ENCODE measurements around the gene ID2.

Gene ID2, protein sequence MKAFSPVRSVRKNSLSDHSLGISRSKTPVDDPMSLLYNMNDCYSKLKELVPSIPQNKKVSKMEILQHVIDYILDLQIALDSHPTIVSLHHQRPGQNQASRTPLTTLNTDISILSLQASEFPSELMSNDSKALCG

DNA sequence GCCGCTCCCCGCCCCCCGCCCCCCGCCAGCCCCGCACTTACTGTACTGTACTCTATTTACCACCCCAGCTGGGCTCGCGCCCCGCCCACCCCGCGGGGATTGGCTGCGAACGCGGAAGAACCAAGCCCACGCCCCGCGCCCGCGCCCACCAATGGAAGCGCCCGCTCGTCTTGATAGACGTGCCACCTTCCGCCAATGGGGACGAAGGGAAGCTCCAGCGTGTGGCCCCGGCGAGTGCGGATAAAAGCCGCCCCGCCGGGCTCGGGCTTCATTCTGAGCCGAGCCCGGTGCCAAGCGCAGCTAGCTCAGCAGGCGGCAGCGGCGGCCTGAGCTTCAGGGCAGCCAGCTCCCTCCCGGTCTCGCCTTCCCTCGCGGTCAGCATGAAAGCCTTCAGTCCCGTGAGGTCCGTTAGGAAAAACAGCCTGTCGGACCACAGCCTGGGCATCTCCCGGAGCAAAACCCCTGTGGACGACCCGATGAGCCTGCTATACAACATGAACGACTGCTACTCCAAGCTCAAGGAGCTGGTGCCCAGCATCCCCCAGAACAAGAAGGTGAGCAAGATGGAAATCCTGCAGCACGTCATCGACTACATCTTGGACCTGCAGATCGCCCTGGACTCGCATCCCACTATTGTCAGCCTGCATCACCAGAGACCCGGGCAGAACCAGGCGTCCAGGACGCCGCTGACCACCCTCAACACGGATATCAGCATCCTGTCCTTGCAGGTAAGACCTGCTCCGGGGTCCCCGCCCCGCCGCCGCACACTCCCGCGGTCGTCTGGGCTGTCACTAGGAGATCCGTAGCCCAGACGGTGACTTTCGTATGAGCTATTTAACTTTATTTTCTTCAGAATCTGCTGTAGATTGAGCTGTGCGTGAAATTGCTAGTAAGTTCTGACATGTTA lies at the start of gene ID2:
Gene ID2, plus strand, starts transcription at position 271 of the 907 bp plus-strand sequence. Its CDS starts 110 bp downstream, at position 381.
- DNase-seq (ENCODE audit: extremely low read depth in 1 of 2, low read depth in 1 of 2), result peak; percentile 97 to 98

DNA sequence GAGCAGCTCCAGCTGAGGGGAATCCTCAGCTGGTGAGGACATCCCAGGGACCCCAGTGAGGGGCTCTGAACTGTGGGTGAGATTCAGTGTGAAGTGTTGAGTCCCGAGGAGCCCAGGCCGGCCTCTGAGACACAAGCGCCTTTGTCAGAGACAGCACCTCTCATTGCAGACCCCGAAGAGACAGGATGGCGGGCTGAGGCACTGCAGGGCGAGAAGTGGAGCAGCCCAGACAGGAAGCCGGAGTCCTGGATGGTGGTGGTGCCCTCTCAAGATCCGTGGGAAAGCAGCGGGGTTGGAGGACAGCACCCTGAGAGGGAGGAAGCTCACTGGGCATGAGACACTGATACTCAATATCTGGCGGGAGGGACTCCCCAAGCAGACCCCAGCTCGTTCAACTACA lies 49.1 kb upstream of the ID2 start:
- DNase-seq (ENCODE audit: extremely low read depth in 1 of 2, low read depth in 1 of 2), result no peak

DNA sequence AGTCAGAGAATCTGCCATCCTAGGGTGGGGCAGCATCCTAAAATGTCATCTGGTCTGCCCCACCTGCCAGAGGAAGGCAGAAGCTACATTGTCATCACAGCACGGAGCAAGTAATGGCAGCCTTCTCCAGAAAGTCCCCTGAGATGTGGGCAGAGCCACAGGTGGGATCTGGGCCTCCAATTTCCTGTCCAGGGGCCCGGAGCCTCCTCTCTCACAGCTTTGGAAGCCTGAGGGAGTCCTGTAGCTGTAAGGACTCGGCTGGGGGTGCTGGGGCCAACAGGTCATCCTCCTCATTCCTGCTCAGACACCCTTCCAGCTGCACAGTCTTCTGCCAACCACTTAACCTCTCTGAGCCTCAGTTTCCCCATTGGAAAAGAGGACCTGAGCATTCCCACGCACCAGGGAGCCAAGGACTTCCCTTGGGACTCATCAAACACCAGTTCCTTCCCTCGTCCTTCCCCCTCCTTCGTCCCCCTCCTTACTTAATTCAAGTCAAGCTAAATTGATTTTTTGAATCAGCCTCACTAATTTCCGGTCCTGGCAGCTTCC lies 48.6 kb upstream of the ID2 start:
- DNase-seq (ENCODE audit: extremely low read depth in 1 of 2, low read depth in 1 of 2), result no peak

DNA sequence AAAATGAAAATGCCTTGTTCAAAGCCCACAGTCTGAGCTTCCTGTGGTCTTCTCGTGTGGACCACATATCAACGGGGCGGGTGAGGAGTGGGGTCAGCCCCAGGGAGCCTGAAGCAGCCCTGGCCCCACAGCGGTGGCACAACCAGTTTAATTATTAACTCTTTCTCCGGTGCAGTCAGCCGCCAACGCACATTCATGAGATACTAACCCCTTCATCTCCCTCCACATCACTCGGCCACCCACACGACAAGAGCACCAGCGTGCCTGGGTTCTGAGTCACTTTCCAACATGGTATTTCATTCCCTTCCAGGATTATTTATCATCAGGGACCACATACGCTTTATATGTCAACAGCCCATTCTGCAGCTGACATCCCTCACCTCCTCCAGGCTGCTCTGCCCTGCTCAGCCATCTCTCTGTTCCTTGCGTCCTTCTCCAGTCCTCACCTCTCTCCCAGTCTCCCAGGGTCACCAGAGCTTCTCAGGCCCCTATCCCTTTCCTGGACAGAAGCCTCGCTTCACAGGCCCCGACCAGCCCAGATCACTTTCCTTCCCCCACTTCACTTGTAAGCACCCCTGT lies 48.0 kb upstream of the ID2 start:
- no peak for DNase-seq (ENCODE audit: extremely low read depth in 1 of 2, low read depth in 1 of 2)

DNA sequence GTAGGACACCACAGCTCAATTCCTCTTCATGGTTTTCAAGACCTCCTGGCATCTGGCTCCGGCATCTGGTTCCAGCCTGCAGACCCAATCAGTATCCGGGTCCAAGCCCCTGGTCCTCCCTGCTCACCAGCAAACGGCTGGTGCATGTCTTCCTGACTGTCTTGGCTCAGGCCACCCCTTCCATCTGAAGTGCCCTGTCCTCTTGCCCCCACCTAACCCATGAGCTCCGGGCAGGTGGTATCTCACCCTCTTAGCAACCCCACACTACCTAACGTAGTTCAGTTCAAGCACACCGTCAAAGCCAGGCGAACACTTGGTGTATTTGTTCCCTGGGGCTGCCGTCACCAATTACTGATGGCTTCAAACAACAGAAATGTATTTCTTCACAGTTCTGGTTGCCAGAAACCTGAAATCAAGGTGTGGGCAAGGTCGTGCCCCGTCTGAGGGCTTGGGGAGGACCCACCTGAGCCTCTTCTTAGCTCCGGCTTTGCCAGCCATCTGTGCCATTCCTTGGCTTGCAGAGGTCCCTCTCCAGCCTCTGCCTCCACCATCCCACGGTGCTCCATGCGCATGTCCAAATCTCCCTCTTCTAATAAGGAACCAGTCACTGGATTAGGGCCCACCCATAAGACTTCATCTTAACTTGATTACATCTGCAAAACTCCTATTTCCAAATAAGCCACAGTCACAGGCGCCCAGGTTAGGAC lies 47.2 kb upstream of the ID2 start:
- DNase-seq (ENCODE audit: extremely low read depth in 1 of 2, low read depth in 1 of 2), result no peak

DNA sequence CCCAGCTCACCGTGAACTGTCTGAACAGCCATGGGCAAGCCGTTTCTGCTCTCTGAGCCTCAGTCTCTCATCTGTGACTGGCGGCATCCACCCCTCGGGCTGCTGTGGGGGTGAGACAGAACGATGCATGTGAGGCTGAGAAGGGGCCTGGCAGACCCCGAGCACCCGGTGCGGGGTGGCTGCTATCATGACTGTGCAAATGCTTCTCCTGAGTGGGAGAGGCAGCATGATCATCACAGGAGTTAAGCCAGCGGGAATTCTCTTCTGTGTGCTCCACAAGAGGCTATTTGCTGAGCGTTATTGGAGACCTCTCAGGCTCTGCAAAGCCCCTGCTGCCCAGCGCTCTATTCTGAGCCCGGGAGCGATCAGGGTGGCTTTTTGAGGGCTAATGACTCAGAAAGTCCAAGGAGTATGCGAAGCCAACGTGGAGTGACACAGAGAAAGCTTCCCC lies 45.8 kb upstream of the ID2 start:
- no peak for DNase-seq (ENCODE audit: extremely low read depth in 1 of 2, low read depth in 1 of 2)

DNA sequence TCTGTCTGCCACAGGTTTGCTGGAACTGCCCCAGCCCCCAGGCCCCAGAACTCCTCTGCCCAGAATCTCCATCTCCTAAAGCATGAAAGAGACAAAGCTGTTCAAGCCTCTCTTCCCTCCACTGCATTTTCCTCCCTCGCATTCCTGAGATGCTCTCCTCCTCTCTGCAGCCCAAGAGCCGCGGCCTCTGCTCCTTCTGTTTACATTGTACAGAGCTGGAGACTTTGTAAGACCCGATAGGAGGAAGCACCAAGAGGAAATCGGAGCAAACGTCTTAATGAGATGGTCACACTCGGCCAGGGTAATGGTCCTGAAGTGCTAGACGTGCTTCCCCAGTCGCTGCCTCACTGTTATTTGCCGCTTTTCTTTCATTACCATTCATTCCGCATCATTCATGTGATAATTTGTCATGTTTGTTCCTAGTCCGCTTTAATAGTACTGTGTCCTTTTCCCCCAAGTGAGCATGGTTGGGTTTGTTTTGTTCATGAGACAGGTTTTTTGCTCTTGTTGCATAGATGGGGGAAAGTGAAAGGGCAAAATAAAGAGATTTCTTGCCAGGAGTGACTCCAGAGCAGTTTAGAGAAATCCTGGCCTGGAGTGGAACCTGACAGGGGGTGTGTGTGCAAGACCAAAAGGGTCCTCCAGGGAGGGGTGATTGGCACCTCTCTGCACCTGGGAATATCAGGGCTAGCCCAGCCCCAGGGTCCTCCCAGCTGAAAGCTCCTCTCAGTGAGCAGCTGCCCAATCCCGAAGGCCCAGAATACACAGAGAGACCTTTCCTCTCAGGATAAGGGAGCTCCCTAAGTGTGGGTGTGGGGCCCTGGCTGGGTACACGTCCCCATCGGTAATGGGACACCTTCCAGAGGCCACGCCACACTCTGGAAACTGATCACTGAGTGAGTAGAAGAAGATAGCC lies 44.9 kb upstream of the ID2 start:
- no peak for DNase-seq (ENCODE audit: extremely low read depth in 1 of 2, low read depth in 1 of 2)

DNA sequence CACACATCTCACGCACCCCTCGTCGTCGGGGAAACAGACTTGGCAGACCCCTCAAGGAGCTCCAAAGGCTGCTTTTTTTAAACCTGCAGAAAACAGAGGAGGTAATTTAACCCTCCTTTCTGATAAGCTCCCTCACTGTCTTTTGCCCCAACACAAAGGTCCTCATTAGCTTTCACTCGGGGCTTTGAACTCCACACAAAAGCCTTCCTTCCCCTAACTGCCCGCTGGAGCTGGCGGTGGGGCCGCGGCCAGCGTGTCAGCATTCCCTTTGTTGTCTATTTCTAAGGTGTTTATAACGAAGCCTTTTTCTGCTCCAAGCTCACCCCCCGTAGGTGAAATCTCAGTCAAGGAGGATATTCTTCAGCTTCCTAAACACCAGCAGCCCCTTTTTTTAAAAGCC lies 43.5 kb upstream of the ID2 start:
- DNase-seq (ENCODE audit: extremely low read depth in 1 of 2, low read depth in 1 of 2), result no peak

DNA sequence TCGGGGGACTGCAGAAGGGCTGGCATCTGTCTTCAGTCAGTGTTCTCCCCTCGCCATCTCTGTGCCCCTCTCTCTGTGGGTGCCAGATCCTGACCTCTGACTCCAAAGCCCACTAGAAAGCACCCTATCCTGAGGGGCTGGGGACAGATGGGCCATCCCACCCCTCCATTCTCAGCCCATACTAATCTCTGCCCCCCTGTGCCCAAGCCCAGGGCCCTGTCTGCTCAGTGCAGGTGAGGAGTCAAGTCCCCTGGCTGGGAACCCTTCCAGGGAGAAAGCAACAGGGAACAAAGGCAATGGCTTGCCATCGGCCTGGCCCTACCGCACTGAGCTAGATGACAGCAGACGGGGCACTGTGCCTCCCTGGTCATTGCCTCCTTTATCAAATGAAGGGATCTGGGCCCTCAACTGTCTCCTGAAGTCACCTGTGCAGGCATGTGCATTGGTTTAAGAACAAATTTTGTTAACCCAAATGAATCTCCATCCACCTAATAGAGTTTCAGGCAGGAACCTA lies 42.7 kb upstream of the ID2 start:
- DNase-seq (ENCODE audit: extremely low read depth in 1 of 2, low read depth in 1 of 2), result no peak

DNA sequence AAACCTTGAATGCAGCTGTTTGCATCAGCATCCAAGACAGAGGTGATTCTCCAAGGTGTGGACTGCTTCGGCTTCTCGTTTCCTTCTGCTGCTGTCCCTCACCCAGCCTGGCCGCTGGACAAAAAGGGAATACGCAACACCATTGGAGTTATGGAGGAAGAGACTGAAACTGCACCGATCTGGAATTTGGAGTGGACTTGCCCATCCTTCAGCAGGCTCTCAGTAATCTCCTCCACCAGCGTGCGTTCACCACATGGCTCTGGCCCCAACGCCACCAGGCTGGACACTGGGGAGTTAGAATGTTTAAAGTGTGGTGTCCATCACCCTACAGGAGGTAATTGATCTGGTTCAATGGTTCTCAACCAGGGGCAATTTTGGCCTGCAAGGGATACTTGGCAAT lies 41.4 kb upstream of the ID2 start:
- DNase-seq (ENCODE audit: extremely low read depth in 1 of 2, low read depth in 1 of 2), result no peak

DNA sequence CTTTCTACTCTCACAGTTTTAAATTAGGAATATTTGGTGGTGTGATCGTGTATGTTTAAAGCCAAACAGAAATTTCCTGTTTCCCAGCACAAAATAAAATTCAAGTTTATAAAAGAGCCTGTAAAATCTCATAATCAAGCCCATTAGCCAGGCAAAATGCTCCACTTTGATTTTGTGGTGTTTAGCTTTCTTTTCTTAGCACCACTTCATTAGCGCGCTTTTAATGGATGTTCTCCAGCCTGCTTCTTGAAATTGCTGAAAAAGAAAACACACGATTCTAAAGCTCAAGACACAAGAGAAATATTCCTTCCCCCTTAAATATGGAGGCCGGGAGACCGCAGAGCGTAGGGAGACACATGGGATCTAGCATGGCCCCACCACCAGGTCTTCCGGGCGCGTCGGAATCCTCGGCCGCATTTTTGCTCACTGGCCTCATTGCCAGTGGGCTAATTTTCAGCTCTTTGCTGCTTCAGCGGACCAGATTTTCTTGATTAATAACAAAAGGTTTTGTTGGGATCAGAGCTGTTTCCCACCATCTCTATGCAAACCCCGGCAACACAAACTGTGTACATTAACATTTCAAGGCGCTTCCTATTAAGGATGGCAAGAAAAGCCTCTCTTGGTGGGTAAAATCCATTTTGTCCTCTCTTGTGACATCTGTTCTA lies 40.4 kb upstream of the ID2 start:
- DNase-seq (ENCODE audit: extremely low read depth in 1 of 2, low read depth in 1 of 2), result no peak

DNA sequence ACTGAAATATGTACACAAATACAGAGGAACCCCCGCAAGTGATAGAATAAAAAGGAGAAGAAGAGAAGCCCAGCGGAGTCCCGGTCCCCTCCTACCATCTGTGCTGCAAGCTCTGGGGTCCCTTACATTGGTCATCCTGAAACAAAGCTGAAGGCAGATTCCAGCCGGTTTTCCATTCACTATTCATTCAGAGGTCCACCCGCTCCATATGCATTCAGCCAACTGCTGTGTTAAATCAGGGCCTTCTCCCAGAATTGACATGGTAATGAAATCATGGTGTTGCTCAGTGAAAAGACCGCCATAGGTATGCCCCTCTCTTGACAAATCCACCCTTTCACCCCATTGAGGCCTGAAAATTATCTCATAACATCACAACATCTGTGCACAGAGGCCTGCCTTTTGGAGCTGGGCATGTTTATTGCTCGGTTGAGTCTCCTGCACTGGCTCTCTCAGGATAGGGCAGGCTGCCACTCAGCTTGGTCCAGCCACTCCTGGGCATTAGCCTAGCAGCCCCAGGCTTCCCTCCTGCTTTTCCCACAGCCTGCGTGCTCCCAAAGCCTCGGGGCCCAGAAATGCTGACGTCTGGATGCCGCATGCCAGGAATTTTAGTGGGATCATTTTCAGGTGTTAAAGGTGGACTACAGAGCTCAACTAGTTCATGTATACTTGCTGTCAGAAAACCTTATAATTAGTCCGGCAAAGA lies 39.3 kb upstream of the ID2 start:
- no peak for DNase-seq (ENCODE audit: extremely low read depth in 1 of 2, low read depth in 1 of 2)

DNA sequence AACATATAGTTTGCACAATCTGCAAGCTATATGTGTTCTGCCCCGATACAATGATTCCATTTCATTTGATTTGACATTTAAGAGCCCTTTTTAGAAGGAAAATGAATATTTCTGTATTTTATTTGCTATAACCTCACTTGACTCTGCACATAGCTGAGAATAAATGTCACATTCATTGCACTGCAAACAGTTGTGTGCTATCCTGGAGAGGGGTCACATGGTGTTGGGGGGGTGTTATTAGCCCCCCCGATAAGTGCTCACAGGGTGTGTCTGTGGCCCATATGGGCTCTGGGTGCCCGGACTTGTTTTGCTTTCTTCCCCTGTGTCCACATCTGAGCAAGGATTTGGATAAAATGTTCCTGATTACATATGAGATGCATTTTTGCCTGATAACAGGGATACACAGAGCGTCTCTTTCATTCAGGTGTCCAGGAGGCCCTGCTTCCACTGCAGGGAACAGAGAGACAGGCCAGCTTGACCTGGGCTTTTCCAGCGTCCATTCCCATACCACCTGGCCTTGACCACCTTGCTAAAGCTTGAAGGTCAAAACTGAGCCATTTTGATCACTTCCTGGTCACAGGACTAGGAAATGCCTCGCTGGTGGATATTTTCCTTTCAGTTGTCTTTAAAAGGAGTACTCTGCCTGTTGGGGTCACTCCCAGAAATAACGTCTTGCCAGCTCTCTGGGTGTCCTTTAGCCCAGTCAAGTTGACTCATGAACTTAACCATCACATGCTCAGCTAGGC lies 38.4 kb upstream of the ID2 start:
- no peak for DNase-seq (ENCODE audit: extremely low read depth in 1 of 2, low read depth in 1 of 2)

DNA sequence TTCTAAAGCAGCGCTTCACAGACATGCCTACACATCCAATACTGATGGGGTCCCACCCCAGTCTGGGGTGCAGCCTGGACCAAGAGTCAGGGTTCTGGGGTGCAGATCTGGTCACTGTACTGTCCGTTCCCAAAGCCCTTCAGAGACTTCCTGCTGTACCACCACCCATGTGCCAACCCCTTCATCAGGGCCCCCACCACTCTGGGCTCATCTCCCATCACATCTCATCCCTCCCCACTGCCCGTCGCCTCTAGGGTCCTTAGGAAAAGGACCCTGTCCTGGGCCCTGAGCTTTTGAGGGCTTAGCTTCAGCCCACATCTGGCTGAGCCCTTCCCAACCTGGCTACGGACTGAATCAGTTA lies 37.9 kb upstream of the ID2 start:
- no peak for DNase-seq (ENCODE audit: extremely low read depth in 1 of 2, low read depth in 1 of 2)

DNA sequence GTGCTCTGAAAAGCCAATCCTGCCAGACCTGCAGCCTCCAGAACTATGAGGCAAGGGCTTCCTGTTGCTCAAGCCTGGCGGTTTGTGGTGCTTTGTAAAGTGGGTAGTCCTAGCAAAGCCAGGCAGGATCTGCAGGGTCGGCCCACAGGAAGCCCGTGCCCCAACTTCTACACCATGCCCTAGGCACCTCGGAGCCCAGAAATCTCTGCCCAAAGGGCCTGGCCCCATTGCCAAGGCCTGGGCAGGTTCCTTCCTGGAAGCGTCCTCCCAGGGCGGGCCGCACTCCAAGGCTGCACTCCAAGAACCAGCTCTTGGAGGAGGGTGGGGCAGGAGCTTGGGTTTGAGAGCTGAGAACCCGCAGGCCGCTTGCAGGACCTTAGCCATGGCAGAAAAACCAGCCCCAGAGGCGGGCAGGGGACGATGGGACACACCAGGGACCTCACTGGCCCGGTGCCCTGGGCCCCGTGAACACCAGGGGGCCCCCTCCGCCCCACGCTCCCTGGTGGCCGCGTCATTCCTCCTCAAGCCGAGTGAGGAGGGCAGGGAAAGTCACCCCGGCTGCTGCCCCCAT lies 37.2 kb upstream of the ID2 start:
- no peak for DNase-seq (ENCODE audit: extremely low read depth in 1 of 2, low read depth in 1 of 2)

DNA sequence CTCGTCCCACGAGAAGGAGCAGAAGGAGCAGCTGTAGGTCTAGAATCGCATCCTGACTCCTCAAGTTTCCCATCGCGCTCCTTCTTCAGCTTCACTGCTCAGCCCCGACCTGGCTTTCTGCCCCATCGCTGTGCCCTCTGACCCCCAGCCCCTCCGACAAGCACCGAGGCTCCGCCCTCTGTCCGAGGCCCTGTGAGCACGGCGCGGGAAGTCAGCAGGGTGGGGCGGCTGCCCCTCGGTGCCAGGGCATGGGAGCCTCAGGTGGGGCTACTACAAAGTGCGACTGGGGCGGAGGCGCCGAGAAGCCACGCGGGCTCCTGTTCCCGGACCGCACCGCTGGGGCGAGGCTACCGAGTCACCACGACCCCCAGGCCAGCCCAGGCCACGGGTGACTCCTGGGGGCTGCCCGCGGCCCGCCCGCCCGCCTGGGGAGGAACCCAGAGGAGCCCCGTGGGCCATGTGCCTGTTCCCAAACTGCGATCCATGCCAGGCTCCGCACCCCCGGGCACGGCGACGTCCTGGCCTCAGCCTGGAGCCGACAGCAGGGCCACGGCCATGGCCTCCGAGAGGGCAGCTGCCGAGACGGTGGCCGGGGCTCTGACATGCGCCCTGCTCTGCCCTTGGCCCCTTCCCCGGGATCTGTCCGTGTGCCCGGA lies 36.6 kb upstream of the ID2 start:
- no peak for DNase-seq (ENCODE audit: extremely low read depth in 1 of 2, low read depth in 1 of 2)

DNA sequence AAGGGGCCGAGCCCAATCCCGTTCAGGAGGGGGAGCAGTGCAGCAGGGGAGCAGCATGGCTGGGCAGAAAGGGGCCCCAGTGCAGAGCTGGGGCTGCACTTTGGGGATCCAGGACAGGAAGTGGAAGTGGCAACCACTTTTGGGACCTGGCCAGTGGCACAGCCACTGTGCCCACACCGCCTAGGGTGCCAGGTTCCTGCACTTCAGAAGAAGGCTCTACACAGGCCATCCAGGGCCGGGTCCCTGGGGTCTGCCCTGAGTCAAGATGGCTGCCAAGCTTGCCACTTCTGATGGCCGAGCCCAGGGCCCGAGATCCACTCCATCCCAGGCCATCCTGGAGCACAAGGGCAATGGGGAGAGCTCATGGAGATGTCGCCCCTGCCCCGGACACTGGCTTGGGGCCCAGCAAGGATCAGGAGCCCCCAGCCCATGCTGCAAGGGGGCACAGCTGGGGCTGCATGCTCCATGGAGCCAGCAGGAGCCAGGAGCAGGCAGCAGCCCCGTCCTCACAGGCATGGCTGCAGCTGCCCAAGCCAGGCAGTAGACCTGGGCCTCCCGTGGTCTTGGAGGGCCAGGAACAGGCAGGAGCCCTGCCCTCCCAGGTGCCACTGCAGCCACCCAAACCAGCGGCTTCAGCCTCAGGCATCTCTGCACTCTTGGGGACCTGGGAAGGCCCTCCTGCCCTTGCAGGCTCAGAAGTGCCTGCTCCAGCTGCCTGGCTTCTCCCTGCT lies 35.0 kb upstream of the ID2 start:
- no peak for DNase-seq (ENCODE audit: extremely low read depth in 1 of 2, low read depth in 1 of 2)
